ENCODE data around the gene RIT2. TPM values are rescaled to one million over a fixed set of nuclear protein-coding genes. Genes with fewer than 3 reads are reported as not detected.

The RIT2 gene
- total and polyA plus RNA-seq, 2 of the 4 experiments (the other 2 are of a cell fraction): not detected

- Histone ChIP-seq H3K23ac (ENCODE audit: low read depth, low read length) (no peak overlapping the region), H2BK15ac (ENCODE audit: low read depth, low read length) (no peak overlapping the region), H3K4me3 (ENCODE audit: insufficient read depth, low read depth, low read length) (no peak overlapping the region), H4K5ac (ENCODE audit: low read depth, low read length) (no peak overlapping the region), H3K14ac (replicated peaks; ENCODE audit: low read depth, low read length) (no peak overlapping the region), H2AK9ac (replicated peaks; ENCODE audit: low read depth, low read length, poor library complexity) (no peak overlapping the region), H3K56ac (ENCODE audit: extremely low read depth, insufficient read depth, low read length) (no peak overlapping the region), H3K4me1 (ENCODE audit: control insufficient read depth, insufficient read depth, low read length) (no peaks in the 10 kb centered on the region), H3K27ac (ENCODE audit: insufficient read depth, low read length) (no peak overlapping the region), H3K9me3 (ENCODE audit: control insufficient read depth, insufficient read depth, low read length) (peaks cover 7% of the 10 kb centered on the region), H2BK120ac (ENCODE audit: low read depth, low read length) (no peak overlapping the region), H3K9ac (ENCODE audit: low read depth, low read length) (no peak overlapping the region), H3K9me1 (ENCODE audit: insufficient read depth, low read length) (no peaks in the 10 kb centered on the region), H3K18ac (ENCODE audit: low read depth, low read length) (no peak overlapping the region), H4K8ac (ENCODE audit: low read depth in 2 of 2, low read length in 2 of 2) (no peak overlapping the region), H4K91ac (ENCODE audit: insufficient read depth, low read depth, low read length) (no peak overlapping the region), H2AK5ac (ENCODE audit: low read depth, low read length) (no peak overlapping the region), H3K79me1 (ENCODE audit: low read depth in 1 of 2, low read length in 2 of 2) (no peaks in the 10 kb centered on the region), H2AFZ (replicated peaks; ENCODE audit: low read length, poor library complexity) (no peak overlapping the region), H3K27me3 (ENCODE audit: control insufficient read depth, insufficient read depth, low read length) (no peaks in the 10 kb centered on the region), H2BK5ac (ENCODE audit: low read depth, low read length, poor library complexity, severe bottlenecking) (no peak overlapping the region), H3K4ac (ENCODE audit: low read depth, low read length) (no peak overlapping the region), H2BK20ac (ENCODE audit: low read depth, low read length) (no peak overlapping the region), H4K20me1 (ENCODE audit: insufficient read depth, low read length) (no peaks in the 10 kb centered on the region), H3K4me2 (ENCODE audit: low read depth, low read length) (no peak overlapping the region), H3K36me3 (ENCODE audit: control insufficient read depth, insufficient read depth, low read length) (no peaks in the 10 kb centered on the region)
- ATAC-seq (ENCODE audit: low read depth) (no peak), DNase-seq (no peak)
- dilution Hi-C loops (cut with HindIII; ENCODE audit: low sequenced_read_pairs, unreplicated experiment): no loop called here
- BruUV-seq (replicated peaks): no TSS peak
- CTCF ChIA-PET: no interaction called here
- TF ChIP-seq RAD21 (IDR thresholded peaks at IDR 0.05; ENCODE audit: low read length) (no peak), RCOR1 (IDR thresholded peaks at IDR 0.05; ENCODE audit: insufficient replicate concordance, low read length) (no peak), MAZ (IDR thresholded peaks at IDR 0.05; ENCODE audit: borderline replicate concordance, low read depth, low read length) (no peak), RFX5 (IDR thresholded peaks at IDR 0.05; ENCODE audit: low read depth, low read length) (no peak), MXI1 (IDR thresholded peaks at IDR 0.05; ENCODE audit: borderline replicate concordance, low read depth, low read length) (no peak), SMC3 (IDR thresholded peaks at IDR 0.05; ENCODE audit: low read depth, low read length) (no peak), CHD1 (IDR thresholded peaks at IDR 0.05; ENCODE audit: low read depth, low read length) (no peak), POLR2A (IDR thresholded peaks at IDR 0.05; ENCODE audit: low read depth, low read length) (no peak), ELK1 (IDR thresholded peaks at IDR 0.05; ENCODE audit: borderline replicate concordance, low read depth, low read length) (no peak), FOS (IDR thresholded peaks at IDR 0.05; ENCODE audit: low read depth, low read length) (no peak), MAFK (IDR thresholded peaks at IDR 0.05; ENCODE audit: low read depth, low read length) (no peak), CEBPB (IDR thresholded peaks at IDR 0.05; ENCODE audit: low read depth, low read length) (no peak), BHLHE40 (IDR thresholded peaks at IDR 0.05; ENCODE audit: low read depth, low read length) (no peak), NFE2L2 (IDR thresholded peaks at IDR 0.05; ENCODE audit: low read depth, low read length) (no peak)
- TF ChIP-seq, protein P1, sequence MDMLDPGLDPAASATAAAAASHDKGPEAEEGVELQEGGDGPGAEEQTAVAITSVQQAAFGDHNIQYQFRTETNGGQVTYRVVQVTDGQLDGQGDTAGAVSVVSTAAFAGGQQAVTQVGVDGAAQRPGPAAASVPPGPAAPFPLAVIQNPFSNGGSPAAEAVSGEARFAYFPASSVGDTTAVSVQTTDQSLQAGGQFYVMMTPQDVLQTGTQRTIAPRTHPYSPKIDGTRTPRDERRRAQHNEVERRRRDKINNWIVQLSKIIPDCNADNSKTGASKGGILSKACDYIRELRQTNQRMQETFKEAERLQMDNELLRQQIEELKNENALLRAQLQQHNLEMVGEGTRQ (IDR thresholded peaks at IDR 0.05; ENCODE audit: low read depth, low read length): no peak
- TF ChIP-seq, protein P2, sequence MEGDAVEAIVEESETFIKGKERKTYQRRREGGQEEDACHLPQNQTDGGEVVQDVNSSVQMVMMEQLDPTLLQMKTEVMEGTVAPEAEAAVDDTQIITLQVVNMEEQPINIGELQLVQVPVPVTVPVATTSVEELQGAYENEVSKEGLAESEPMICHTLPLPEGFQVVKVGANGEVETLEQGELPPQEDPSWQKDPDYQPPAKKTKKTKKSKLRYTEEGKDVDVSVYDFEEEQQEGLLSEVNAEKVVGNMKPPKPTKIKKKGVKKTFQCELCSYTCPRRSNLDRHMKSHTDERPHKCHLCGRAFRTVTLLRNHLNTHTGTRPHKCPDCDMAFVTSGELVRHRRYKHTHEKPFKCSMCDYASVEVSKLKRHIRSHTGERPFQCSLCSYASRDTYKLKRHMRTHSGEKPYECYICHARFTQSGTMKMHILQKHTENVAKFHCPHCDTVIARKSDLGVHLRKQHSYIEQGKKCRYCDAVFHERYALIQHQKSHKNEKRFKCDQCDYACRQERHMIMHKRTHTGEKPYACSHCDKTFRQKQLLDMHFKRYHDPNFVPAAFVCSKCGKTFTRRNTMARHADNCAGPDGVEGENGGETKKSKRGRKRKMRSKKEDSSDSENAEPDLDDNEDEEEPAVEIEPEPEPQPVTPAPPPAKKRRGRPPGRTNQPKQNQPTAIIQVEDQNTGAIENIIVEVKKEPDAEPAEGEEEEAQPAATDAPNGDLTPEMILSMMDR (conservative IDR thresholded peaks at IDR 0.05; ENCODE audit: low read depth, low read length): no peak
- POLR2A ChIA-PET (ENCODE audit: unreplicated experiment): no interaction called here
- intact Hi-C loops (cut with micrococcal nuclease): no loop called here
- in situ Hi-C loops (cut with MboI; ENCODE audit: low sequenced_read_pairs): no loop called here
Measured at GRCh38 chr18:43159926-43160325, 44.4 kb upstream of the RIT2 start.
